ENCODE measurements around the gene LY86. TPM values are rescaled to one million over a fixed set of nuclear protein-coding genes. Genes with fewer than 3 reads are reported as not detected.

Gene LY86
- total and polyA plus RNA-seq, 9 of the 15 experiments (the other 6 are each of a cell fraction or from before 2014, with no cell fraction given), result 0.08 to 0.20 TPM; not detected in 7

DNA sequence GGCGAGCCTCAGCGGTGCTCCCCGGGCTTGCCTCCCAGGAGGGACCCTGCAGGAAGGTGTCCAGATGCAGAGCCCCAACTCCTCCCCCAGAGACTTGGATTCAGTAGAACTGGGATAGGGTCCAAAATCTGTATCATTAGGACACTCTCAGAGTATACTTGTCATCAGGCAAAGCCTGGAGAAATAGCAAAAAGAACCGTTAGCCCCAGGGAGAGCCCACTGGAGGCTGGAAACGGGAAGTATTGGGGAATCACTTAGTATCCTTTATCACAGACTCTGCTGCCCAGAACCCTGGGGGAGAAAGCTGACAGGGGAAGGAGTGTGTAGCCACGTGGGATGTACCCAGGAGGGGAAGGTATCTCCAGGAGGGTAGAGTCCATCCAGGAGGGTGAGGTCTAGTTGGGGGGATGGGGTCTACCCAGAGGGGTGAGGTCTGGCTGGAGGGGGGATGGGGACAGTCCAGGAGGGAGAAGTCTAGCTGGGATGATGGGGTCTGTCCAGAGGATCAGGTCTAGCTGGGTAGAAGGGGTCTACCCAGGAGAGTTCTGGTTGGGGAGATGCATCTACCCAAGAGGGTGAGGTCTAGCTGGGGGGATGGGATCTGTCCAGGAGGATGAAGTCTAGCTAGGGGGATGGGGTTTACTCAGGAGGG lies 107.2 kb downstream of the LY86 start:
- H3K9ac ChIP-seq (ENCODE audit: insufficient read depth in 1 of 2, low read depth in 2 of 2, low read length in 2 of 2), result peak overlapping the region; percentile 60 to 89
- peaks cover 11% of the 10 kb centered on the region for H3K9me3 ChIP-seq (replicated peaks; ENCODE audit: control insufficient read depth, insufficient read depth, low read depth, low read length)
- H3K4me1 ChIP-seq (replicated peaks in 1 of 2; ENCODE audit: control insufficient read depth in 2 of 2, insufficient read depth in 2 of 2, low read length in 2 of 2), result peaks cover 34 to 51% of the 10 kb centered on the region in 2 experiments
- no TSS peak for BruUV-seq (replicated peaks)
- H2AFZ ChIP-seq (ENCODE audit: low read depth, low read length), result peak overlapping the region; percentile 97
- no peaks in the 10 kb centered on the region for H3K79me2 ChIP-seq (ENCODE audit: control insufficient read depth, insufficient read depth, low read length)
- H3K27ac ChIP-seq (ENCODE audit: extremely low read depth, low read depth, low read length), result peak overlapping the region; percentile 70; the same call in 2 of the 3 replicates
- intact Hi-C loops (cut with micrococcal nuclease) (no loop called here), in situ Hi-C loops (cut with MboI) (loop anchor here (25.0 kb wide), 1 partner anchor 542 kb away; no protein-coding TSS in a partner anchor)
- POLR2A ChIA-PET, result interaction anchor here (0.5 to 1.4 kb wide), 4 partner anchors 9 to 582 kb away, joined by 3 to 5 read pairs (median 4); no protein-coding TSS in a partner anchor
- H3K27me3 ChIP-seq (ENCODE audit: control insufficient read depth in 2 of 2, insufficient read depth in 2 of 2, low read length in 2 of 2), result no peaks in the 10 kb centered on the region; a peak in 1 of 5 replicates
- DNase-seq (ENCODE audit: extremely low read depth in 1 of 4, low spot score in 3 of 4), result no peak
- no peak for FAIRE-seq
- H3K4me2 ChIP-seq (ENCODE audit: insufficient read depth, low read length), result peak overlapping the region; percentile 78
- CTCF ChIA-PET (ENCODE audit: low intra/inter-chr PET ratio), result interaction anchor here (0.7 to 1.8 kb wide), 2 partner anchors 424 to 547 kb away, joined by 3 to 4 read pairs; no protein-coding TSS in a partner anchor
- peak overlapping the region; percentile 14; the same call in 1 of the 2 replicates for H3K4me3 ChIP-seq
- peak; percentile 6; the same call in 1 of the 3 replicates for ATAC-seq
- 28% methylated on average over 6 of the region's 6 CpGs for WGBS (ENCODE audit: insufficient coverage, low coverage, missing lambda C conversion rate)
- no peak for TF ChIP-seq ZNF764 (CRISPR knock-in tag; IDR thresholded peaks at IDR 0.05; ENCODE audit: low read depth)
- no peak for TF ChIP-seq TEAD4 (IDR thresholded peaks at IDR 0.05; ENCODE audit: low read length)
- TF ChIP-seq TEAD4 (CRISPR knock-in tag; IDR thresholded peaks at IDR 0.05; ENCODE audit: borderline replicate concordance), result no peak
- TF ChIP-seq KAT7 (CRISPR knock-in tag; IDR thresholded peaks at IDR 0.05; ENCODE audit: borderline replicate concordance), result peak; percentile 5; the same call in 1 of the 2 replicates
- peak in 1 of 2 experiments; percentile 52; a peak in 1 of 4 replicates for TF ChIP-seq KDM1A (IDR thresholded peaks at IDR 0.05)
- TF ChIP-seq, protein P1, sequence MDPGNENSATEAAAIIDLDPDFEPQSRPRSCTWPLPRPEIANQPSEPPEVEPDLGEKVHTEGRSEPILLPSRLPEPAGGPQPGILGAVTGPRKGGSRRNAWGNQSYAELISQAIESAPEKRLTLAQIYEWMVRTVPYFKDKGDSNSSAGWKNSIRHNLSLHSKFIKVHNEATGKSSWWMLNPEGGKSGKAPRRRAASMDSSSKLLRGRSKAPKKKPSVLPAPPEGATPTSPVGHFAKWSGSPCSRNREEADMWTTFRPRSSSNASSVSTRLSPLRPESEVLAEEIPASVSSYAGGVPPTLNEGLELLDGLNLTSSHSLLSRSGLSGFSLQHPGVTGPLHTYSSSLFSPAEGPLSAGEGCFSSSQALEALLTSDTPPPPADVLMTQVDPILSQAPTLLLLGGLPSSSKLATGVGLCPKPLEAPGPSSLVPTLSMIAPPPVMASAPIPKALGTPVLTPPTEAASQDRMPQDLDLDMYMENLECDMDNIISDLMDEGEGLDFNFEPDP (CRISPR knock-in tag; IDR thresholded peaks at IDR 0.05), result no peak
- no peak for TF ChIP-seq ZNF175 (CRISPR knock-in tag; IDR thresholded peaks at IDR 0.05; ENCODE audit: low read depth)
- no peak for TF ChIP-seq GABPB2 (CRISPR knock-in tag; conservative IDR thresholded peaks at IDR 0.05)
- TF ChIP-seq, protein P2, sequence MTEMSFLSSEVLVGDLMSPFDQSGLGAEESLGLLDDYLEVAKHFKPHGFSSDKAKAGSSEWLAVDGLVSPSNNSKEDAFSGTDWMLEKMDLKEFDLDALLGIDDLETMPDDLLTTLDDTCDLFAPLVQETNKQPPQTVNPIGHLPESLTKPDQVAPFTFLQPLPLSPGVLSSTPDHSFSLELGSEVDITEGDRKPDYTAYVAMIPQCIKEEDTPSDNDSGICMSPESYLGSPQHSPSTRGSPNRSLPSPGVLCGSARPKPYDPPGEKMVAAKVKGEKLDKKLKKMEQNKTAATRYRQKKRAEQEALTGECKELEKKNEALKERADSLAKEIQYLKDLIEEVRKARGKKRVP (CRISPR knock-in tag; IDR thresholded peaks at IDR 0.05), result no peak
- no peak for TF ChIP-seq HDGF (IDR thresholded peaks at IDR 0.05)
- TF ChIP-seq SMARCB1 (IDR thresholded peaks at IDR 0.05; ENCODE audit: insufficient read length, low read depth), result no peak
- TF ChIP-seq, protein P3, sequence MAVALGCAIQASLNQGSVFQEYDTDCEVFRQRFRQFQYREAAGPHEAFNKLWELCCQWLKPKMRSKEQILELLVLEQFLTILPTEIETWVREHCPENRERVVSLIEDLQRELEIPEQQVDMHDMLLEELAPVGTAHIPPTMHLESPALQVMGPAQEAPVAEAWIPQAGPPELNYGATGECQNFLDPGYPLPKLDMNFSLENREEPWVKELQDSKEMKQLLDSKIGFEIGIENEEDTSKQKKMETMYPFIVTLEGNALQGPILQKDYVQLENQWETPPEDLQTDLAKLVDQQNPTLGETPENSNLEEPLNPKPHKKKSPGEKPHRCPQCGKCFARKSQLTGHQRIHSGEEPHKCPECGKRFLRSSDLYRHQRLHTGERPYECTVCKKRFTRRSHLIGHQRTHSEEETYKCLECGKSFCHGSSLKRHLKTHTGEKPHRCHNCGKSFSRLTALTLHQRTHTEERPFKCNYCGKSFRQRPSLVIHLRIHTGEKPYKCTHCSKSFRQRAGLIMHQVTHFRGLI (CRISPR knock-in tag; IDR thresholded peaks at IDR 0.05), result no peak
- no peaks in the 10 kb centered on the region; the same call in 2 of the 3 replicates for H3K36me3 ChIP-seq (ENCODE audit: control insufficient read depth, insufficient read depth, low read length)
- no peaks in the 10 kb centered on the region for H3K9me1 ChIP-seq (ENCODE audit: control insufficient read depth, insufficient read depth, low read length)
- no peaks in the 10 kb centered on the region for H4K20me1 ChIP-seq (replicated peaks; ENCODE audit: control insufficient read depth, insufficient read depth, low read length)
